DND-41 (cell line): ENCODE results near the gene FOXN3.

Source experiments
- ATAC-seq: fragments of 200-7000 bp; cut with Tn5 transposase; 3 replicates; pipeline ENCODE4 v1.9.1; 2021; ENCODE audit warnings: low read depth; ENCODE audit not compliant: insufficient read depth
- DNase-seq: peaks from one replicate; pipeline ENCODE4 v3.0.0-alpha.2; 2020
- H2AFZ ChIP-seq: 2 replicates; pipeline ENCODE4 v1.6.0; 2012; ENCODE audit warnings: low read depth, low read length
- H3K27ac ChIP-seq: 2 replicates; pipeline ENCODE4 v1.5.1; 2012; ENCODE audit warnings: low read length, inconsistent platforms
- H3K27me3 ChIP-seq: fragments of 200-600 bp; sonication (generic); 2 replicates; pipeline ENCODE4 v1.6.0; 2012; ENCODE audit warnings: low read length, mild to moderate bottlenecking, inconsistent platforms; ENCODE audit not compliant: insufficient read depth, poor library complexity
- H3K36me3 ChIP-seq: 2 replicates; pipeline ENCODE4 v1.5.1; 2012; ENCODE audit warnings: low read length, inconsistent platforms; ENCODE audit not compliant: insufficient read depth
- H3K4me1 ChIP-seq: 2 replicates; pipeline ENCODE4 v1.5.1; 2012; ENCODE audit warnings: mild to moderate bottlenecking, low read length; ENCODE audit not compliant: insufficient read depth
- H3K4me2 ChIP-seq: 2 replicates; pipeline ENCODE4 v1.6.0; 2012; ENCODE audit warnings: mild to moderate bottlenecking, moderate library complexity, low read length, inconsistent platforms; ENCODE audit not compliant: insufficient read depth
- H3K4me3 ChIP-seq, 2 experiments: fragments of 200-600 bp in 1 of 2; shearing (Covaris generic) in 1 of 2; 2 replicates each; pipeline ENCODE4 v1.5.1; 2012 to 2016; ENCODE audit warnings: inconsistent platforms in 2 of 2, low read length in 2 of 2, mild to moderate bottlenecking in 2 of 2, low read depth in 1 of 2, moderate library complexity in 1 of 2
- H3K79me2 ChIP-seq: 2 replicates; pipeline ENCODE4 v1.6.0; 2012; ENCODE audit warnings: low read length, inconsistent platforms; ENCODE audit not compliant: insufficient read depth
- H3K9ac ChIP-seq: 2 replicates; pipeline ENCODE4 v1.6.0; 2012; ENCODE audit warnings: low read depth, mild to moderate bottlenecking, inconsistent platforms, low read length, moderate library complexity
- H3K9me3 ChIP-seq: 2 replicates; pipeline ENCODE4 v1.5.1; 2012; ENCODE audit warnings: low read length, moderate library complexity, mild to moderate bottlenecking, inconsistent platforms; ENCODE audit not compliant: insufficient read depth, severe bottlenecking
- H4K20me1 ChIP-seq: 2 replicates; pipeline ENCODE4 v1.6.0; 2012; ENCODE audit warnings: low read length; ENCODE audit not compliant: insufficient read depth
- EZH2 ChIP-seq: IDR thresholded peaks from 3 replicates; pipeline ENCODE4 v1.6.1; 2012; ENCODE audit warnings: borderline replicate concordance, low read depth, mild to moderate bottlenecking, moderate library complexity, low read length, inconsistent platforms; ENCODE audit not compliant: severe bottlenecking
- TF ChIP-seq, protein P1 (sequence below): IDR thresholded peaks from 2 replicates; pipeline ENCODE4 v1.5.1; 2012; ENCODE audit warnings: borderline replicate concordance, low read length, moderate library complexity, mild to moderate bottlenecking; ENCODE audit not compliant: poor library complexity, severe bottlenecking; ENCODE audit errors: extremely low read depth

FOXN3 gene

DNA sequence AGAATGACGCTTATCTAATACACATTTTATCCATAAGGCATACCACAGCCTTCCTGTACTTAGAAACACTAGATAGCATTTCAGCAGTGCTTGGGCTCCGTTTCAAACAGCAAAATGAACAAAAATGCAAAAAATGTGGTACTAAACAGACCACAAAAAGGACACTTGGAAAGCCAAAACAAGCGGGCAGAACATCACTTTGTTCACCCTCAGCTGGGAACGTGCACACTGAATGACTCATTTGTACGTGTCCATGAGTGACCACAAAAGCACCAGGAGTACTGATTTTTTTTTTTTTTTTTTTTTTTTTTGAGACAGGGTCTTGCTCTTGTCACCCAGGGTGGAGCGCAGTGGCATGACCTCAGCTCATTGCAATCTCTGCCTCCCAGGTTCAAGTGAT lies 8.9 kb upstream of the FOXN3 start:
- Histone ChIP-seq H2AFZ (no peak overlapping the region), H3K36me3 (no peaks in the 10 kb centered on the region), H3K9me3 (no peaks in the 10 kb centered on the region), H3K4me3 (no peak overlapping the region), H3K27me3 (no peaks in the 10 kb centered on the region), H3K9ac (no peak overlapping the region), H3K4me1 (peaks cover 45% of the 10 kb centered on the region), H3K27ac (peak overlapping the region; percentile 1; the same call in 1 of the 2 replicates), H3K79me2 (peaks cover 45% of the 10 kb centered on the region), H3K4me2 (no peak overlapping the region), H4K20me1 (no peaks in the 10 kb centered on the region)
- ATAC-seq = no peak
- TF ChIP-seq, protein P1, sequence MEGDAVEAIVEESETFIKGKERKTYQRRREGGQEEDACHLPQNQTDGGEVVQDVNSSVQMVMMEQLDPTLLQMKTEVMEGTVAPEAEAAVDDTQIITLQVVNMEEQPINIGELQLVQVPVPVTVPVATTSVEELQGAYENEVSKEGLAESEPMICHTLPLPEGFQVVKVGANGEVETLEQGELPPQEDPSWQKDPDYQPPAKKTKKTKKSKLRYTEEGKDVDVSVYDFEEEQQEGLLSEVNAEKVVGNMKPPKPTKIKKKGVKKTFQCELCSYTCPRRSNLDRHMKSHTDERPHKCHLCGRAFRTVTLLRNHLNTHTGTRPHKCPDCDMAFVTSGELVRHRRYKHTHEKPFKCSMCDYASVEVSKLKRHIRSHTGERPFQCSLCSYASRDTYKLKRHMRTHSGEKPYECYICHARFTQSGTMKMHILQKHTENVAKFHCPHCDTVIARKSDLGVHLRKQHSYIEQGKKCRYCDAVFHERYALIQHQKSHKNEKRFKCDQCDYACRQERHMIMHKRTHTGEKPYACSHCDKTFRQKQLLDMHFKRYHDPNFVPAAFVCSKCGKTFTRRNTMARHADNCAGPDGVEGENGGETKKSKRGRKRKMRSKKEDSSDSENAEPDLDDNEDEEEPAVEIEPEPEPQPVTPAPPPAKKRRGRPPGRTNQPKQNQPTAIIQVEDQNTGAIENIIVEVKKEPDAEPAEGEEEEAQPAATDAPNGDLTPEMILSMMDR = no peak
- TF ChIP-seq EZH2 = no peak
- DNase-seq = no peak

GRCh38 chr14:89424241-89424640 lies 7.2 kb upstream of the FOXN3 start:
- Histone ChIP-seq H3K36me3 (no peaks in the 10 kb centered on the region), H3K27me3 (no peaks in the 10 kb centered on the region), H3K4me2 (no peak overlapping the region), H3K4me1 (peaks cover 31% of the 10 kb centered on the region), H3K79me2 (peaks cover 51% of the 10 kb centered on the region), H3K4me3 (no peak overlapping the region), H3K27ac (0 out of 2 replicates have a peak overlapping the region, but pooled peaks have one; percentile 5), H3K9me3 (no peaks in the 10 kb centered on the region), H2AFZ (no peak overlapping the region), H3K9ac (no peak overlapping the region), H4K20me1 (no peaks in the 10 kb centered on the region)
- DNase-seq = no peak
- TF ChIP-seq, protein P1 = no peak
- no peak for TF ChIP-seq EZH2
- no peak for ATAC-seq

GRCh38 chr14:89422952-89423345 lies 5.9 kb upstream of the FOXN3 start:
- Histone ChIP-seq H2AFZ (no peak overlapping the region), H3K9me3 (no peaks in the 10 kb centered on the region), H3K27me3 (no peaks in the 10 kb centered on the region), H3K79me2 (peaks cover 46% of the 10 kb centered on the region), H3K4me3 (no peak overlapping the region), H3K4me1 (peaks cover 31% of the 10 kb centered on the region), H3K9ac (no peak overlapping the region), H3K27ac (peak overlapping the region; percentile 6; the same call in 1 of the 2 replicates), H3K36me3 (no peaks in the 10 kb centered on the region), H4K20me1 (no peaks in the 10 kb centered on the region), H3K4me2 (no peak overlapping the region)
- TF ChIP-seq EZH2 = no peak
- no peak for ATAC-seq
- no peak for DNase-seq

- no peak overlapping the region for H3K4me3 ChIP-seq
- no peak overlapping the region for H3K4me2 ChIP-seq
- DNase-seq (no peak), ATAC-seq (no peak)
- no peaks in the 10 kb centered on the region for H3K9me3 ChIP-seq
- no peaks in the 10 kb centered on the region for H4K20me1 ChIP-seq
- peaks cover 49% of the 10 kb centered on the region for H3K79me2 ChIP-seq
- H2AFZ ChIP-seq = no peak overlapping the region
- H3K27ac ChIP-seq = peak overlapping the region; percentile 6
- no peaks in the 10 kb centered on the region for H3K36me3 ChIP-seq
- H3K9ac ChIP-seq = no peak overlapping the region
- H3K4me1 ChIP-seq = peaks cover 31% of the 10 kb centered on the region
- H3K27me3 ChIP-seq = no peaks in the 10 kb centered on the region
- TF ChIP-seq, protein P1 = no peak
- TF ChIP-seq EZH2 = no peak
Measured at GRCh38 chr14:89422181-89422951, 5.3 kb upstream of the FOXN3 start.
